Measurements from ENCODE around the gene MPEG1.

MPEG1 gene

GRCh38 chr11:59255281-59255680 lies 42.6 kb upstream of the MPEG1 start:
- DNase-seq (ENCODE audit: low read depth, low spot score) = no peak
- TF ChIP-seq CTCF (IDR thresholded peaks at IDR 0.05; ENCODE audit: low read depth, low read length) = no peak
- in situ Hi-C loops (cut with HindIII; ENCODE audit: low sequenced_read_pairs) = no loop called here
- no peak overlapping the region for H3K4me3 ChIP-seq (ENCODE audit: low read depth, low read length)

DNA sequence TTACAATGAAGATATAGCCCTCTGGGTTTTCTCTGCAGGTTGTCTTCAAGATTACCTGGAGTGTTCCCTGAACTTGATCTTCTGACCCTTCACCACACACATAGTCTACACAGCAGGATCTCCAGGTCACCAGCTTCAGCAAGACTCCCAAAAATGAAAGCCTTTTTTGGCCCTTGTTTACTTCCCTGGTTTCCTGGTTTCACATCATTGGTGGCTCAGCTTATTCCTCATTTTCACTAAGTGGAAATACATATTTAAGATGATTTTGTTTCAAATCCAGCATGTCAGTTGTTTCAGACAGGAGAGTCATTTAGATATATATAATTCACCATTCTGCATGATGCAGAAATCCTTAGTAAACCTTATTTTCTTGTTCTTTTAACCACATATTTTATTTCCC lies 41.6 kb upstream of the MPEG1 start:
- in situ Hi-C loops (cut with HindIII; ENCODE audit: low sequenced_read_pairs) = no loop called here
- DNase-seq (ENCODE audit: low read depth, low spot score) = no peak
- no peak overlapping the region for H3K4me3 ChIP-seq (ENCODE audit: low read depth, low read length)
- TF ChIP-seq CTCF (IDR thresholded peaks at IDR 0.05; ENCODE audit: low read depth, low read length) = no peak

GRCh38 chr11:59253001-59253400 lies 40.3 kb upstream of the MPEG1 start:
- no peak for DNase-seq (ENCODE audit: low read depth, low spot score)
- TF ChIP-seq CTCF (IDR thresholded peaks at IDR 0.05; ENCODE audit: low read depth, low read length) = no peak
- in situ Hi-C loops (cut with HindIII; ENCODE audit: low sequenced_read_pairs) = no loop called here

DNA sequence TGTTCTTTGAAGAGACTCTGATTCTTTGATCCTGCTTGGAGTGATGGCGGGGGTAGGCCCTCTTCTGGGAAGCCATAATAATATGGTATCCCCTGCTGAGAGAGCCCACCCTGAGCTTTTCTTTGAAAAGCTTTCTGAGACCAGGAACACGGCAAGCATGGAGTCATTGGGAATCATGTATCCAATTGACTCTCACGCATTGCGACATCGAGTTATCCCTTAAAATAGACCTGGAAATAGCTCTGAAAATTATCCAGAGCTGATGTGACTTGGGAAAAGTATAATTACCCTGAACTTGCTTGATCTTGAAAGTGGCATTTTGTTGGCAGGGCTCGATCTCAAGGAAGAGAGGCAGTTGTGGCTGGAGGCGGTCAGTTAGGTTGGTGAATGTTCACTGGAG lies 36.8 kb upstream of the MPEG1 start:
- in situ Hi-C loops (cut with HindIII; ENCODE audit: low sequenced_read_pairs) = no loop called here
- no peak for TF ChIP-seq CTCF (IDR thresholded peaks at IDR 0.05; ENCODE audit: low read depth, low read length)

More at GRCh38 chr11:59253001-59253400, 40.3 kb upstream of the MPEG1 start:
- no peak overlapping the region for H3K4me3 ChIP-seq (ENCODE audit: low read depth, low read length)

GRCh38 chr11:59247531-59248227 lies 35.0 kb upstream of the MPEG1 start:
- peak; percentile 3 for DNase-seq (ENCODE audit: low read depth, low spot score)
- no peak overlapping the region for H3K4me3 ChIP-seq (ENCODE audit: low read depth, low read length)

More for the DNA sequence above, 36.8 kb upstream of the MPEG1 start:
- no peak for DNase-seq (ENCODE audit: low read depth, low spot score)
- no peak overlapping the region for H3K4me3 ChIP-seq (ENCODE audit: low read depth, low read length)

DNA sequence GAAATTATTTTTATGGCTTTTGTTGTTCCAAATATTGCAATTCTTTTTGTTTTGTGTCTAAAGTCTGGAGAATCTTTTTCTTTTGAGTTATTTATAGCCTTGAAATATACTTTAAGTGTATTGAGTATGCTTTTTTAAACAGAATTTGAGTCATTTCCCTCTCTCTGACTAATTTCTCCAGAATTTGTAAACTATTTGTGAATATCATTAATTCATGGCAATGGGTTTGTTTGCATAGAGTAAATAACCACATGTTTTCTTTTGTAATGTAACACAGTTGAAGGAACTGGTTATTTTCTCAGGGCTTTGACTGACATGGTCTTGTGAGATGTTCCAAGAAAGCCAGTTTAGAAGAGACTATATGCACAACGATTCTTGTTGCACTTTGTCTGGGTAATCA lies 30.9 kb upstream of the MPEG1 start:
- no peak for DNase-seq (ENCODE audit: low read depth, low spot score)
- no peak overlapping the region for H3K4me3 ChIP-seq (ENCODE audit: low read depth, low read length)
- in situ Hi-C loops (cut with HindIII; ENCODE audit: low sequenced_read_pairs) = no loop called here
- TF ChIP-seq CTCF (IDR thresholded peaks at IDR 0.05; ENCODE audit: low read depth, low read length) = no peak

More at GRCh38 chr11:59247531-59248227, 35.0 kb upstream of the MPEG1 start:
- no peak for TF ChIP-seq CTCF (IDR thresholded peaks at IDR 0.05; ENCODE audit: low read depth, low read length)
- in situ Hi-C loops (cut with HindIII; ENCODE audit: low sequenced_read_pairs) = no loop called here

All from astrocyte of the spinal cord (primary cell).